GM12801 (cell line): ENCODE measurements around the gene PPP1R3C.

Experiments
- TF ChIP-seq, protein P1 (sequence below): IDR thresholded peaks from one replicate; pipeline ENCODE4 v1.5.1; 2011; ENCODE audit warnings: control low read depth; ENCODE audit not compliant: insufficient read length; ENCODE audit errors: extremely low read depth

Gene PPP1R3C

DNA sequence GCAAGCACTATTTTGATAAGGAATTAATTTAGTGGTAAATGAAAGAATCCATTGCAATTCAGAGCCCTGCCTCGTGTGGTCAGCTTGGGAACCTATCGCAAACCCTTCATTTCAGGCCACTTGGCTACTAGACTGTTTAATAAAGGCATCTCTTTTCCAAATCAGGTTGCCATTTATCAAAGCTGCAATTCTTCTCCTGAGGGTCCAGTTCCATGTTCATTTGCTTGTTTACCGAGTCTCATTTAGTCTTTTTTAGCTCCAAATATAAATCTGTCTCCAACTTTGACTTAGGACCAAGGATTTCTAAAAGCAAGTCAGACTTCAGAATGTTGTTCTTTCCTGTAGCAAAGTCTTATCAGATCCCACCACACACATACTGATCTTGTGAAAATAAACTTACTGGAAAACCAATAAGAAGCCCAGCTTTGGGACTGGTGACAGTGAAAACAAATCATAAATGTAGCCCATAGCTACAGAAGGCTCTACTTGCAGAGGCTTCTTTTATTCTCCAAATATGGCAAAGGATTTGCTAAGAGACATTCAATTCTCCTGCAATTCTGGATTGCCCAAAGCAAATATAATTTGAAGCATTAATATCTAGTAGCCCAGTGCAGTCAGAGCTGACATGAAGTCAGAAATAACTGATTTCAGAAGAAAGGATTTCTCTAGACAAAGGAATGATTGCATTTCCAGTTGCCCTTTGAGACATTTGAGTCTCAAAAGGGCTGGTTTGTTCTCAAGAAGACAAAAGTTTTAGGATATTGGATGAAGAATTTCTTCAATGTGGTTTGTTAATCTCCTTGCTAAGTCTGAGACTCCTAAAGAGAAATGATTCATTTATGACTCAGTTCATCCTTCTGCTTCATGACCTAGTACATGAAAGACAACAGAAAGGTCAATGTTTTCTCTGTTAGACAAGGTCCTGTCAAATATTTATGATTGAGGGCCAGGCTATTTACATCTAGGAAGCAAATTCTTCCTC is 28.0 kb downstream of the PPP1R3C start:
- TF ChIP-seq, protein P1, sequence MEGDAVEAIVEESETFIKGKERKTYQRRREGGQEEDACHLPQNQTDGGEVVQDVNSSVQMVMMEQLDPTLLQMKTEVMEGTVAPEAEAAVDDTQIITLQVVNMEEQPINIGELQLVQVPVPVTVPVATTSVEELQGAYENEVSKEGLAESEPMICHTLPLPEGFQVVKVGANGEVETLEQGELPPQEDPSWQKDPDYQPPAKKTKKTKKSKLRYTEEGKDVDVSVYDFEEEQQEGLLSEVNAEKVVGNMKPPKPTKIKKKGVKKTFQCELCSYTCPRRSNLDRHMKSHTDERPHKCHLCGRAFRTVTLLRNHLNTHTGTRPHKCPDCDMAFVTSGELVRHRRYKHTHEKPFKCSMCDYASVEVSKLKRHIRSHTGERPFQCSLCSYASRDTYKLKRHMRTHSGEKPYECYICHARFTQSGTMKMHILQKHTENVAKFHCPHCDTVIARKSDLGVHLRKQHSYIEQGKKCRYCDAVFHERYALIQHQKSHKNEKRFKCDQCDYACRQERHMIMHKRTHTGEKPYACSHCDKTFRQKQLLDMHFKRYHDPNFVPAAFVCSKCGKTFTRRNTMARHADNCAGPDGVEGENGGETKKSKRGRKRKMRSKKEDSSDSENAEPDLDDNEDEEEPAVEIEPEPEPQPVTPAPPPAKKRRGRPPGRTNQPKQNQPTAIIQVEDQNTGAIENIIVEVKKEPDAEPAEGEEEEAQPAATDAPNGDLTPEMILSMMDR = no peak

DNA sequence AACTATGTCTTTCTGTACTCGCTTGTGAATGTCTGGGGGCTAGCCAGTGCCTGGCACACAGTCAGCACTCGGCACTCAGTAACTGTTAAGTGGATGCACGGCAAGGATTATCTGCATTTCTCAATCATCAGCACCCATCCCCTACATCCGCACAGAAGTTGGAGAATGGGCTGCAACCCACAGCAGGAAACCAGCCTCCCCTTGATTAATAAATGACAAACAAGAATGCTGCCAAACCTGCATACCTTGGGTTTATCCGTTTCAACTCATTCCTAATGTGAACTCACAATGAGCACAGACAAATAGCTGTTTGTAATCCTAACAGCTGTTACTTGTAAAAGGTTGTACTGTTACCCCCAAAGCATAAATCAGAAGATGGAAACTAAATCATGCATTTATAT is 28.9 kb downstream of the PPP1R3C start:
- TF ChIP-seq, protein P1 = no peak

DNA sequence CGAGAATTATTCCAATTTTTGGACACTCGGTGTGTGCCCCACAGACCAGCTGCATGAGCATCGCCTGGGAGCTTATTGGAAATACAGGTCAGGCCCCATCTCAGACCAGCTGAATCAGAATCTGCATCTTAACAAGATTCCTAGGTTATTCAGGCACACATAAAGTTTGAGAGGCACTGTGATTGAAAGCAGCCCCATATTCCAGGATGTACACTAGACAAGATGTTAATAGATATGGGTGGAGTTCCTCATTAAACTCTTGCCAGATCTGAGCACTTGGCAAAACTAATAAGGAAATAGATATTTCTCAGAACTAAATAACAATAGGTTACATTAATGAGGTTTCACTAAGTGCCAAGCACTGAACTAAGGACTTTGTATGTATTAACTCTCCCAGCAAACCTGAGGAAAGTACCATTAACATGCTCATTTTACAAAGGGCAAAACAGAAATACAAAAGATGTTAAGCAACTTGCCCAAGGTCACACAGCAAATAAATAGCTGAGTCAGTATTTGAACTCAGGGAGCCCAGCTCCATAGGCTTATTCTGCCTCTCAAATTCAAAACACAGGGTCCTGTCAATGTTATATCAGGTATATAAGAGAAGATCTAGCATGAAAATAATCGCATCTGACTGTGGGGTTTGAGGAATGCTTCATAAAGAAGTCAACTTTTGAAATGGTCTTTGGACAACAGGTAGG is 29.9 kb downstream of the PPP1R3C start:
- TF ChIP-seq, protein P1 = no peak

DNA sequence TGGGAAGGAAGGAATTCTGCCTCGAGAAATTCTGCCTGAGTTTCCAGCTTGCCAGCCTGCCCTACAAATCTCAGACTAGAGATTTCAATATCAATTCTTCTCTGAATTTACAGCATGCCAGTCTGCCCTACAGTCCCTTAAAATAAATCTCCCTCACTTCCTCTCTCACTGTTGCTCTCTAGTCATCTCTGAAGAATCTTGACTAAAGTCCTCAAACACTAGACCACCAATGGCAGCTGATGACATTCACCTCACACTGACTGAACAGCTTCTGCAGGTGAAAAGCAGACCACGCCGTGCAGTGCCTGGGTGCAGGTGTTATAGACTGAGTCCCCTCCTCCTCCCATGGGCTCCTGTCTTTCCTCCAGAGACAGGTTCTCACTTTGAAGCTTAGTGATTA is 30.4 kb downstream of the PPP1R3C start:
- TF ChIP-seq, protein P1 = no peak

DNA sequence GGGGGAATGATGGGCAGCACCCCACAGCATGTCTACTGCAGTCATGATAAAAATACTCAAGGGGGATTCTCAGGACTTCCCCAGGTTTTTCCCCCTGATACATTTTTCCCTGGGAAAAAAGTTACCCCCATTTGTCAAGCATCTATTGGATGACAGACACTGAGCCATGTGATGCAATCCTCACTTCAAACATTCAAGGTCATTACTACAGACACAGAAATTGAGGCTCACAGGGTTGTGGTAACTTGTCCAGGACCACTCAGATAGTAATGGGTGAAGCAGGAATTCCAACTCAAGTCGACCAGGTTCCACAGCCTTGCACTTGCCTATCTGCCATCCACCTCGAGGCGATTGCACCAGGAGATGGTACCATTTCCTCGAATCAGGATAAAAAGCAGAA is 31.7 kb downstream of the PPP1R3C start:
- TF ChIP-seq, protein P1 = no peak

DNA sequence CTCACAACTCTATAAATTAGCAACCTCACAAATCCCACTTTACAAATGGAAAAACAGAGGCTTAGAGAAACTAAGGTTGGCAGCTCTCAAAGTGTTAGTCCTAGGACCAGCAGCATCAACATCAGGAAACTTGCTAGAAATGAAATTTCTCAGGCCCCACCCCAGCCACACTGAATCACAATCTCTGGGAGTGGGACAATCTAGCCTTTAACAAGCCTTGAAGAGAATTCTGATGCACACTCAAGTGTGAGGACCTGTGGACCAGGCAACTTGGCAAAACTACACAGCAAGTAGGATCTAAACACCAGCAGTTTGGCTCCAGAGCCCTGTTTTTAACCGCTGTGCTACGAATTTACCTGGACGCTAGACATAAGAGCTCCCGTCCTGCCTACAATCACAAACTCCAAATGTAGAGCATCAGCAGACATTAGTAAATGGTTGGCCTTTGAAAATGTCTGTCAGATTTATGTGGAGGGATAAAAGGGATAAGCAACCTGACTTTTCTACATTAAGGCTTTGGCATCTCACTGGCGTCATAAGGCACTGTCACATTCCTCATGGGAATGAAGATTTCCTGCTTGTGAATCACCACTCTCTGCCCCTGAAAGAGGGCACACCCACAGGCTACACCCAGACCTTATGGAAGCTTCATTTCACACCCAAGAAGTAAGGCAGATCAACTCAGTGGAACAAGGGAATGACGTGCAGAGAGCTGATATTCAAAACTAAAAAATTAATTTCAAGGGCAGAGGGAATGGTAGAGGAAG is 34.5 kb downstream of the PPP1R3C start:
- TF ChIP-seq, protein P1 = no peak

DNA sequence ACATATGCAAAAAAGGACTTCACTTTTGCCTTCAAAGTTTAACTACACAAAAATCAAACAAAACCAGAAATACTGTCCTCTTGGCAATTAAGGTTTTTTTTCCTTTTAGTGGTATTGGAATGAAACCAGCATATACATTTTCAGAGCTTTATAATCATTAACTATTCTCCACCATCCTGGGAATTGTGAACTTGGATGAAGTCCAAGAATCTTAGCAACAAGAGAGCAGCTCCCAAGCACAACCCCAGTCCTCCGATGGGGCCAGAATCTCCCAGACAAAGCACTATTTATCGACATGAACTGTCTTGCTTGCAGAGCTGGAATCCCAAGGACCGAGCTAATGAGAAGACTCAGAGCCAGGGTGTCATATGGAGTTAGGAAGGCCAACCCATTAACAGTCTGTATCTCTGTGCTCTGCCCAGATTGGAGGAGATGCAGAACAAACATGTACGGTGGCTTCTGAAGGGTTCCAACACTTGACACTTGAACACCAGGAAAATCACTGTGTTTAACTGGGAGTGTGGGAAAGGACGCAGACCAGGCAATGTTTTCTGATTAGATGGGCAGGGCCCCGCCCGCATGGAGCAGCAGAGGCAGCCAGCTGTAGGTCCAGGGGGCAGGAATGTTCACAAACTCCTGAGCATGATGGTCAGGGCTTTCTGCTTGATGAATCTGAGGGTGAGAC is 35.5 kb downstream of the PPP1R3C start:
- TF ChIP-seq, protein P1 = no peak
